Muscle layer of duodenum (tissue), 2 donors: ENCODE results near the gene TMEM176A.

ENCODE experiments used
- H3K27ac ChIP-seq: one replicate; pipeline ENCODE4 v1.7.0; 2013; ENCODE audit warnings: mild to moderate bottlenecking, low read length
- H3K27me3 ChIP-seq: one replicate; pipeline ENCODE4 v1.7.0; 2013; ENCODE audit warnings: low read depth, mild to moderate bottlenecking, control low read depth, low read length
- H3K36me3 ChIP-seq, 2 donors: one replicate each; pipeline ENCODE4 v1.7.0; 2013; ENCODE audit warnings: low read length in 2 of 2, control low read depth in 1 of 2, mild to moderate bottlenecking in 1 of 2; ENCODE audit not compliant: insufficient read depth in 2 of 2, control insufficient read depth in 1 of 2
- H3K4me1 ChIP-seq, 2 donors: one replicate each; pipeline ENCODE4 v1.7.0; 2013; ENCODE audit warnings: low read length in 2 of 2, mild to moderate bottlenecking in 2 of 2, control low read depth in 1 of 2, moderate library complexity in 1 of 2; ENCODE audit not compliant: insufficient read depth in 2 of 2, control insufficient read depth in 1 of 2
- H3K4me3 ChIP-seq, 2 donors: one replicate each; pipeline ENCODE4 v1.7.0; 2013; ENCODE audit warnings: low read length in 2 of 2, low read depth in 1 of 2, mild to moderate bottlenecking in 1 of 2
- H3K9me3 ChIP-seq, 2 donors: one replicate each; pipeline ENCODE4 v1.7.0; 2013; ENCODE audit warnings: low read length in 2 of 2, control low read depth in 1 of 2, mild to moderate bottlenecking in 1 of 2; ENCODE audit not compliant: control insufficient read depth in 1 of 2
- donor health status: healthy.

The TMEM176A gene, protein sequence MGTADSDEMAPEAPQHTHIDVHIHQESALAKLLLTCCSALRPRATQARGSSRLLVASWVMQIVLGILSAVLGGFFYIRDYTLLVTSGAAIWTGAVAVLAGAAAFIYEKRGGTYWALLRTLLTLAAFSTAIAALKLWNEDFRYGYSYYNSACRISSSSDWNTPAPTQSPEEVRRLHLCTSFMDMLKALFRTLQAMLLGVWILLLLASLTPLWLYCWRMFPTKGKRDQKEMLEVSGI

DNA sequence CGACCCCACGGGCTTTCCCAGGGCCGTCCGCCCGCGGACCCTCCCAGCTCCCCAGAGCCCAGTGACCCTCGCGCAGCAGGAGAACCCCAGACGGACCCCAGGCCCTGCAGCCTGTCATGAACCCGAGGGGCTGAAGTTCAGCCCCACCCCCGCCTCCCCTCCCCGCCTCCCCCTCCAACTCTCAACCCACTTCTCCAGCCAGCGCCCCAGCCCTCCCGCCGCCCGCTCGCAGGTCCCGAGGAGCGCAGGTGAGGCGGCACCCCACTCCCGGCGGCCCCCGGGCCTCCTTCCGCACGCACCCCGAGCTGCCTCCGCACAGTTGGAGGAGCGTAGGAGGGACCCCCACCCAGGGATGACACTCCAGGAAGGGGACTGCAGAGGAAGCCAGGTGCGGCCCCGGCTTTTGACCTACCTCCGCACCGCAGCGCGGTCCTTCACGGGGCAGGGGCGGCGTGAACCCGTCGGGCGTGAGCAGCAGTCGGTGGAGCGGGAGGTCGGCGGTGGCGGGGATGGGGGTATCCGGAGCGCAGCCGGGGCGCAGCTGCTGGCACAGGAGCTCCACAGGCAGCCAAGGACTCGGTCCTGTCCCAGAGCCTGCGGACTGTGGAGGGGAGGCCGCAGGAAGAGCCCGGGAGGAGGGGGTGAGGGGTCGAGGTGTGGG lies at the start of gene TMEM176A:
TSS of gene TMEM176A (plus strand) at position 189 of the 661 bp plus-strand sequence. CDS start 782 bp downstream, outside the sequence.
- H3K4me3 ChIP-seq: peak within 1 kb of the TSS; percentile 73 to 75
- H3K27ac ChIP-seq: peak within 1 kb of the TSS; percentile 53
- peaks cover 9 to 11% of the 10 kb centered on the region in 2 donors for H3K4me1 ChIP-seq
- H3K9me3 ChIP-seq: peaks cover 4 to 8% of the 10 kb centered on the region in 2 donors
- peaks cover 16 to 18% of the 10 kb centered on the region in 2 donors for H3K36me3 ChIP-seq
- peaks cover 4% of the 10 kb centered on the region for H3K27me3 ChIP-seq

DNA sequence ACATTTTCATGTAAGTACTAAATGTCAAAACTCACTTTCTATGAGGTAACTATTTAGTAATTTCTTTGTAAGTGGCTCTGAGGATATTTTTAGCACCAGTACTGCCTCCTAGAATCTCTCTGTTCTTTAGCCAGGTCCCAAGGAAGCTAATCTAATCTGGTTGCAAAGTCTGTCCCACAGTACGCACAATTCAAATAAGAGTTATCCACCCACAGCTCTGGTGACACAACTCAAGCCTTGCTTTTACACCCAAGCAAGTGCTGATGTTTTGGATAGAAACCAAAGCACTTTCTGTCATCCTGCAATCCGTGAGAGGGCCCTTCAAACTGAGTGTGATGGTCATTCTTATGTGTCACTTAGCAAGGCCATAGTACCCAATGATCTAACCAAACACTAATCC lies 48.9 kb upstream of the TMEM176A start:
- Histone ChIP-seq H3K36me3 (no peaks in the 10 kb centered on the region), H3K27me3 (no peaks in the 10 kb centered on the region), H3K9me3 (no peaks in the 10 kb centered on the region), H3K27ac (no peak overlapping the region), H3K4me1 (peaks cover 3 to 9% of the 10 kb centered on the region in 2 donors), H3K4me3 (no peak overlapping the region)

DNA sequence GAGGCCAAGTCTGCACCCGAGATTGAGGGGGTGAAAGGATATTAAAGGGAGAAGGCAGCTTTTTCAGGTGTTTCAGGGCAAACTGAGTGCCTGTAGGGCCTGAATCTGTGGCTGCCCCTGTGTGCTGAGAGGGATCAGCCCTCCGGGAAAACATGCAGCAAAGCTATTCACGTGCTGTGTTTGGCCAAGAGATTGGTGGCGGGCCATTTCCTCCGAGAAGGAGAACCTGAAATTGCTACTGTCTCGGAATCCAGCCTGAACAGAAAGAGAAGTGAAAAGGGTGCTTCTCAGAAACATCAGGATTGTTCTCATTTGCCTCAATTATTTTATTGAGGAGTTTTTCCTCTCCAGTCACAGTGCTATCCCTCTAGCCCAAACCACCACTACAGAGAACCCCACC lies 47.3 kb upstream of the TMEM176A start:
- Histone ChIP-seq H3K4me1 (peaks cover 3 to 9% of the 10 kb centered on the region in 2 donors), H3K27me3 (no peaks in the 10 kb centered on the region), H3K9me3 (no peaks in the 10 kb centered on the region), H3K36me3 (no peaks in the 10 kb centered on the region), H3K27ac (no peak overlapping the region), H3K4me3 (no peak overlapping the region)

DNA sequence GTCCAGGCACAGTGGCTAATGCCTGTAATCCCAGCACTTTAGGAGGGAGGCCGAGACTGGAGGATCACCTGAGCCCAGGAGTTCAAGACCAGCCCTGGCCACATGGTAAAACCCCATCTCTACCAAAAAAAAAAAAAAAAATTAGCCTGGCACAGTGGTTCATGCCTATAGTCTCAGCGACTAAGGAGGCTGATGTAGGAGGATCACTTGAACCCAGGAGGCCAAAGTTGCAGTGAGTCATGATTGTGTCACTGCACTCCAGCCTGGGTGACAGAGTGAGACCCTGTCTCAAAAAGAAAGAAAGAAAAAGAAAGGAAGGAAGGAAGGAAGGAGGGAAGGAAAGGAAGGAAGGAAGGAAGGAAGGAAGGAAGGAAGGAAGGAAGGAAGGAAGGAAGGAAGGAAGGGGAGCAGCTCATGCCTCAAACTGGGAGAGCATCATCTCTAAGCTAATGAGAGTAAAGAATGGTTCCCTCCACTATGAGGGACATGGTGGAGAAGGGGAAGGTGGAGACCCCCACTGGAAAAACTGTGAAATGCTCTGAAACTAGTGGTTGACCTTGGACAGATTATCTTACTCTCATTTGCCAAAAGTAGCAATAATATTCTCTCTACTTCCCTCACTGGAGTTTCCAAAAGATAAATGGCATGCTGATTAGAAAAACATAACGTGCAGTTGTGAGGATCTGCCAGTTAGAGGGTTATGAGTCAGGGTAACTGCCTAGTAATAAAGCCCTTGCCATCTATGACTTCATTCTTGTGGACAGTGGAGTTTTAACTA lies 46.6 kb upstream of the TMEM176A start:
- Histone ChIP-seq H3K4me1 (peaks cover 3 to 9% of the 10 kb centered on the region in 2 donors), H3K36me3 (no peaks in the 10 kb centered on the region), H3K9me3 (no peaks in the 10 kb centered on the region), H3K27ac (no peak overlapping the region), H3K27me3 (no peaks in the 10 kb centered on the region), H3K4me3 (no peak overlapping the region)

DNA sequence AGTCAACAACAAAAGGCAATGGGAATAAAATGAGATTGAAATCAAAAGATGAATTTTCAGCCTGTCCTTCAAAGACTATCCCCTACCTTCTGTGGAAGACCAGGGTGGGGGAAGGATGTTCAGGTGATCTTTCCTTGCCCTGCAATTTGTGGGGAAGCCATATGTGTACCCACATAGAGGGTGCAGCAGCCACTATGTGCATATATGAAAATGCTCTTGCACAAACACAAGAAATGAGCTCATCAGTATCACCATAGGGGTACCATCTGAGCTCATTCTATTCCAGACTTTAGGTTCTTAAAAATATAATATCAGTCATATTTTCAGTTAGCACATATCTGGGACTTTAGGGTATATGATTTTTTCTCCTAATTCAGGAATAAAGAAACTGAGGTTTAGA lies 45.6 kb upstream of the TMEM176A start:
- H3K9me3 ChIP-seq: no peaks in the 10 kb centered on the region
- H3K4me3 ChIP-seq: no peak overlapping the region
- H3K36me3 ChIP-seq: no peaks in the 10 kb centered on the region
- H3K4me1 ChIP-seq: peaks cover 3 to 9% of the 10 kb centered on the region in 2 donors
- H3K27ac ChIP-seq: no peak overlapping the region
- H3K27me3 ChIP-seq: no peaks in the 10 kb centered on the region

DNA sequence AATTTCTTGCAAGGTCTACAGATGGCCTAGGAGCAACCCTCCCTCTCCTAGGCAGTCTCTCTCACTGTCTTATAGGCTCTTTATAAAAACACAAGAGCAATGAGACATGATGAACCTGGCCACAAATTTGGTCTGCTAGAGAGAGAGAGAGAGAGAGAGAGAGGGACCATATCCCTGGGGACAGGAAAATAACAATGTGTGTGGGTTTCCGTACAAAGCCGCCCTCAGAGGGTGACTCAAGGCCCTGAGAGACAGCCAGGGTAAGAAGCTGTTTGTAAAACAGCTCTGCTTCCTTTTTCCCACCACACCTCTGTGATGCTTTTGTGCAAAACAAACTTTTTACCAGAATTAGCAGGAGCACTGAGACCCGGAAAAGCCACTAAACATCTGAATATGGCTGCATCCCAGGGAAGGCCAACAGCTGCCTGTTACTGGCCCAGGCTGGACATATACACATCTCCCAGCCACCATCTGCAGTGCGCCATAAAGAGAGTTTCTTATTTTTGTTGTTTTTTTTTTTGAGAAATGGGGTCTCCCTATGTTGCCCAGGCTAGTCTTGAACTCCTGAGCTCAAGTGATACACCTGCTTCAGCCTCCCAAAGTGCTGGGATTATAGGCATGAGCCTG lies 45.0 kb upstream of the TMEM176A start:
- H3K27ac ChIP-seq: no peak overlapping the region
- peaks cover 3 to 9% of the 10 kb centered on the region in 2 donors for H3K4me1 ChIP-seq
- no peaks in the 10 kb centered on the region for H3K36me3 ChIP-seq
- H3K27me3 ChIP-seq: no peaks in the 10 kb centered on the region
- H3K9me3 ChIP-seq: no peaks in the 10 kb centered on the region
- H3K4me3 ChIP-seq: no peak overlapping the region

DNA sequence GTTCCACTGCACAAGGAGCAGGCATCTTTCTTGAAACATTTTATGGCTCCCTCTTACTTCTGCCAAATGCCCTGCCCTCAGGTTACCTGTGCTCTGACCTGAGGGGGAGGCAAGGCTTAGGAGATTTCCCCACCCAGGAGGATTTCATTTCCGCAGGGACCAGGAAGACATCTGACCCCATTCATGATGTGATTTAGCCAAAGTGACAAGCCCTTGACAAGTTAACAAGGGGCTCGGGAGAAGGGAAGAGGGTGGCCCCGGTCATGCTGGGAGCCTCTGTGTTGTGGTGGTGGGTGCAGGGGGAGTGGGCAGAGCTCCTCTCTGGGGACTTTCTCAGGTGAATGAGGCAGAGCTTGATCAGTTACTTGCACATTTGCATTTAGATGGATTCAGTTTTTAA lies 44.4 kb upstream of the TMEM176A start:
- no peaks in the 10 kb centered on the region for H3K9me3 ChIP-seq
- peaks cover 3 to 9% of the 10 kb centered on the region in 2 donors for H3K4me1 ChIP-seq
- no peaks in the 10 kb centered on the region for H3K36me3 ChIP-seq
- no peaks in the 10 kb centered on the region for H3K27me3 ChIP-seq
- H3K27ac ChIP-seq: no peak overlapping the region
- no peak overlapping the region for H3K4me3 ChIP-seq

DNA sequence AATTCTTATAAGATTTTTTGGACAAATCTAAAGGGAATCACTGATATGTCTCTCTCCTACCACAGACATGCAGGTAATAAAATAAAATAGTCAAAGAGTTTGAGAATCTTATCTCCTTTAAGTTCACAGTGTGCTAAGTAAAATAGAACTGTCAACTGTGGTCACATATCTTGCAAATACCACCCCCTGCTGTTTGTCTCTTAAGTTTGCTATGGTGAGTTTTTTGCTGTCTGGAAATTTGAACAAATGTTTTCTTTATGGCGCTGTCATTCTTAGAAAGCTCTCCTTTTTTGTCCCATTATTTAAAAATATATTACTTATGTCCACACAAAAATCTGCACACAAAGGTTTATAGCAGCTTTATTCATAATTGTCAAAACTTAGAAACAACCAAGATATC lies 43.7 kb upstream of the TMEM176A start:
- peaks cover 3 to 6% of the 10 kb centered on the region in 2 donors for H3K4me1 ChIP-seq
- H3K27me3 ChIP-seq: no peaks in the 10 kb centered on the region
- H3K4me3 ChIP-seq: no peak overlapping the region
- no peak overlapping the region for H3K27ac ChIP-seq
- H3K36me3 ChIP-seq: no peaks in the 10 kb centered on the region
- no peaks in the 10 kb centered on the region for H3K9me3 ChIP-seq

DNA sequence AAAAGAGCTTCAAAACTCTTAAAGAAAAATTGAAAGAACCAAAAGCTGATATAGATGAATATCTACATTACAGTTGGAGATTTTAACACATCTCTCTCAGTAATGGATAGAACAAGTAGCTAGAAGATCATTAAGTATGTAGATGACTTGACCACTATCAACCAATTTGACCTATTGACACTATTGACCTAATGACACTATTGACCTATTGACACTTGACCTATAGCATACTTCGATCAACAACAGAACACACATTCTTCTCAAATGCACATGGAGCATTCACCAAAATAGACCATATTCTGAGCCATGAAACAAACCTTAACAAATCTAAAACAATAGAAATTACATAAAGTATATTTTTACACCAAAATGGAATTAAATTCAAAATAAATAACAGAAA lies 41.1 kb upstream of the TMEM176A start:
- no peaks in the 10 kb centered on the region for H3K36me3 ChIP-seq
- H3K9me3 ChIP-seq: no peaks in the 10 kb centered on the region
- no peak overlapping the region for H3K4me3 ChIP-seq
- H3K27me3 ChIP-seq: no peaks in the 10 kb centered on the region
- H3K27ac ChIP-seq: no peak overlapping the region
- H3K4me1 ChIP-seq: peaks cover 3 to 6% of the 10 kb centered on the region in 2 donors

DNA sequence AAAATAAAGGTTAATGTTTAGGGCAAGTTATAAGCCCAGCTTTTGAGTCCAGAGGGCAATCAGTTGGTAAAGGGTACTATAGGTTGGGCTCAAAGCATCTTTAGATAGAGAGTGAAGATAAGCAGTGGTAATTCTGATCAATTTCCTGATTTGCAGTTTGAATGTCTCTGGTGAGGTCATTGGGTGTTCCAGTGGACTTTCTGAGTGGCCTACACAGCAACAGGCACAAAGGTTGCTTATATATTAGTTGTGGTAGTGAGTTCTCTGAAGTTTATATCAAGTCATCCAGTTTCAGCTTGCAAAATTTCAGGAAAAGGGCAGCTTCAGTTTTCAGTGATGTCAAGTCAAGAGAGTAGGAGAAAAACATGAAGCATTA lies 34.2 kb upstream of the TMEM176A start:
- Histone ChIP-seq H3K27me3 (no peaks in the 10 kb centered on the region), H3K4me3 (no peak overlapping the region), H3K36me3 (no peaks in the 10 kb centered on the region), H3K9me3 (no peaks in the 10 kb centered on the region), H3K4me1 (peaks cover 0 to 3% of the 10 kb centered on the region in 2 donors), H3K27ac (no peak overlapping the region)

DNA sequence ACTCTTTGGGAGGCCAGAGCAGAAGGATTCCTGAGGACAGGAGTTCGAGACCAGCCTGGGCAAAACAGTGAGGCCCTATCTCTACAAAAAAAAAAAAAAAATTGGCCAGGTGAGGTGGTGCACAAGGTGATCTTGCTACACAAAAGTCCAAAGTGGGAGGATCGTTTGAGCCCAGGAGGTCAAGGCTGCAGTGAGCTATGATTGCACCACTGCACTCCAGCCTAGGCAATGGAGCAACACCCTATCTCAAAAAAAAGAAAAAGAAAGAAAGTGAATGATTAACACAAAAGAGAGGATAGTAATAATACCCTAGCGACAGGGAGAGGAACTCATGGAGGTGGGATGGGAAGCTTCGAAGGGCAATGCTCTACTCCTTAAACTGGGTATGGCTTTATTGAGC lies 30.8 kb upstream of the TMEM176A start:
- Histone ChIP-seq H3K4me1 (no peaks in the 10 kb centered on the region), H3K36me3 (no peaks in the 10 kb centered on the region), H3K27ac (no peak overlapping the region), H3K27me3 (no peaks in the 10 kb centered on the region), H3K9me3 (no peaks in the 10 kb centered on the region), H3K4me3 (no peak overlapping the region)
